Measurements from ENCODE around the gene MOK. TPM values are rescaled to one million over a fixed set of nuclear protein-coding genes. Genes with fewer than 3 reads are reported as not detected.

The MOK gene
- total RNA-seq, 1 donor = 2.2 TPM

DNA sequence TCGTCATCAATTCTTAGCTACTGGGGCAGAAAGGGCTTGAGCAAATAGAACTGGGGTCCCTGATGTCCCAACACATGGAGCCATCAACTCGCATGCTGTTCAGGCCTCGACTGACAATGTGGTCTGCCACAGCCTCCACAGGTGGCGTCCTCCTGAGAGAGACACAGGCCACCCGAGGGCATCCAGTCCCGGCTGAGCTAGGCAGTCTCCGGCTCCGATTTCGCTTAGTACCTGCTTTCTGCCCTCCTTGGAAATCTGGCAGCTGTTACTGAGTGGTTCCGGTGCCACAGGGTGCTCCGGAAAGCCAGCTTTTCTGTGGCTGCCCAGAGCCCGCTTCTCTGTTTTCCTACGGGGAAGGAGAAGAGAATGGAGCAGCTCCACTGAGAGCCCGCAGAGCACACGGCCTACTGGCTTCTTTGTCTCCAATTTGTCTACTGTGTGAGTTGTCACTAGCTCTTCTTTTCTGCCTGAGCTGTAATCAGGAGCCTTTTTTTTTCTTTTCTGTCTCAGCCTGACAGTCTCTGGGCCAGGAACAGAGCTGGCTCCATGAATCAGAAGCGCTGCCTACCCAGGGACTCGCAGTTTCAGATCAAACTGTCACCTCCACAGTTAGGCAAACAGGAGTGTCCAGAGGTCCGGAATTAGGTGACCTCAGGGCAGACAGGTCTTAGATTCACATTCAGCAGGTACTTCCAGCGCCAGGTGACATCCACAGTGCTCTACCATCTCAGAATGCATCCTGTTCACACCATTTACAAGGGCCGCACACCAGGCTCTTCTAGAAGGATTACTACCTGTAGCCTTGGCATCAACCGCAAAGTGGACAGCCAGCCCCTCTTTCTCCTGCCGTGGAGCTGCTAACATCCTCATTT, 73.3 kb downstream of the MOK start:
- no peaks in the 10 kb centered on the region for H3K9me3 ChIP-seq (ENCODE audit: low read depth, low read length)
- H3K27me3 ChIP-seq (ENCODE audit: insufficient read depth, low read length) = no peaks in the 10 kb centered on the region
- H3K4me1 ChIP-seq (ENCODE audit: insufficient read depth, low read length) = no peaks in the 10 kb centered on the region
- no peak overlapping the region for H3K4me3 ChIP-seq (ENCODE audit: low read length)

DNA sequence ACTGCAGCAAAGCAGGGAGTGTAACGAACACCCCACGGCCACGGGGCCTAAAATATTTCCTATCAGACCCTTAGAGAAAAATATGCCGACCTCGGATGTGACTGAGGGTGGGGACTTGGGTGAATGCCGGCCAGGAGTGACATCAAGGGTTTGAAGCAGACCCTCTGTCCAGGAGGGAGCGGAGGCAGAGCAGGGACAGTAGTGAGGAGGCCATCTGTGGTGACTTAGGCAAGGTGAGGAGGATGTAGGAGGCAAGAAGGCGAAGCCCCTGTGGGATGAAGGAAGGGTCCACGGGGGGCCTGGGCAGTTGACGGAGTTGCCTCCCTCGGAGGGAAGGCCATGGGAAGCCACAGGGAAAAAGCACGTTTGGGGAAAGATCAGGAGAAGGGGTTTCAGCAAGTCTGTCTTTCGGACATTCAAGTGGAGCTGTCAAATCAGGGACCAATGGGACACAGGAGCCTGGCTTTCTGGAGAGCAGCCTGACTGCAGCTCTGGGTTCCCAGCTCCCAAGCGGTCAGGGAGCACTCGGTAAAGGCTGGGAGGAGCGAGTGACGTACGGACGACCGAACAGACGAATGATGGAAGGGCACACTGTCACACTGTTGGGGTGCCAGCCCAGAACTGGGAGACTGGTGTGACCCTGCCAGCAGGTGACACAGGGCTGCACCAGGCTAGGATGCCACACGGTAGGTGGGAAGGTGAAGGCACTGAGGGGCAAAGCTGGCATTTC, 74.3 kb downstream of the MOK start:
- Histone ChIP-seq H3K9me3 (ENCODE audit: low read depth, low read length) (no peaks in the 10 kb centered on the region), H3K27me3 (ENCODE audit: insufficient read depth, low read length) (no peaks in the 10 kb centered on the region), H3K4me3 (ENCODE audit: low read length) (no peak overlapping the region), H3K4me1 (ENCODE audit: insufficient read depth, low read length) (no peaks in the 10 kb centered on the region)

DNA sequence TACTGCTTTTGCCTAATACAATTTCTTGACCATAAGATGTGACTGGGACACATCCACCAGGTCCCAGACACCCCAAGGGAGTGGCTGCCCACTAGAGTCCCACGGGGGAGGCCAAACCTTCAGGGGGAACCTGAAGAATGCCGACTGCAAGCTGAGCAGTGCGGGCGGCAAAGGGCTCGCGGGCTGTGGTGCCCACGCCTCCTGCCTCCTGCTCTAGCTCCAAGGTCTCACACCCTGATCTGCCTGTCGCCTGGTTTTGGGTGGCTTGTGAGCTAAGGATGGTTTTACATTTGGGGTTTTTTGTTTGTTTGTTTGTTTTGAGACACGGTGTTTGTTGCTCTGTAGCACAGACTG, 75.2 kb downstream of the MOK start:
- H3K27me3 ChIP-seq (ENCODE audit: insufficient read depth, low read length) = no peaks in the 10 kb centered on the region
- no peaks in the 10 kb centered on the region for H3K4me1 ChIP-seq (ENCODE audit: insufficient read depth, low read length)
- H3K4me3 ChIP-seq (ENCODE audit: low read length) = no peak overlapping the region
- H3K9me3 ChIP-seq (ENCODE audit: low read depth, low read length) = no peaks in the 10 kb centered on the region

DNA sequence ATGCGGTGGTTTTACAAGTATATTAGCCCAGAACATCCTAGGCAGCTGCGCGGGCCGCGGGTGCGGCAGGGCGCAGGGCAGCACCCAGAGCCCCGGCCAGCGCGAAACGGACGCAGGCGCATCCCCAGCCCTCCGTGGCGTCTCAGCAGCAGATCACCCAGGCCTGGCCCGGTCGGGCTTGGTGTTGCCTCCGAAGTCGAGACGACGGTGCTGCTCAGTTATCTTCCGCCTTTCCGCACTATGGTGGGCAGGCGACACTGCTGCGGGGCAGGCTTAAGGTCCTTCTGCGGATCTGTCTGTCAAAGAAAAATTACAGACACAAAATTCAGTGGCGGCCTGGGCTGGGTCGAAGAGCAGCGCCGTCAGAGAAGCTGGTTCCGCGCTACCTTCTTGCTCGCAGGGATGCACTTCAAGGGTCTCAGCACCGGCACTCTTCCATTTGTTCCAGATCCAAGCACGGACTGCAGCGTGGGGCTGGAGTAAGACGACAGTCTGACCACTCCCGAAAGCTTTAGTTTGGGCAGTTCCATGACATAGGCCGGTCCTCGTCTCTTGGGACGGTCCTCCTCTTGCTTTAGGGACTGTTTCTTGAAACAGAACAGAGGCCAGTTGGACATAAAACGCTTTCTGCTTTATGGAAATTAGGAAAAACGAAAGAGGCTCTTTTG, 75.8 kb downstream of the MOK start:
- H3K27me3 ChIP-seq (ENCODE audit: insufficient read depth, low read length) = no peaks in the 10 kb centered on the region
- H3K4me1 ChIP-seq (ENCODE audit: insufficient read depth, low read length) = no peaks in the 10 kb centered on the region
- H3K4me3 ChIP-seq (ENCODE audit: low read length) = no peak overlapping the region
- H3K9me3 ChIP-seq (ENCODE audit: low read depth, low read length) = no peaks in the 10 kb centered on the region

DNA sequence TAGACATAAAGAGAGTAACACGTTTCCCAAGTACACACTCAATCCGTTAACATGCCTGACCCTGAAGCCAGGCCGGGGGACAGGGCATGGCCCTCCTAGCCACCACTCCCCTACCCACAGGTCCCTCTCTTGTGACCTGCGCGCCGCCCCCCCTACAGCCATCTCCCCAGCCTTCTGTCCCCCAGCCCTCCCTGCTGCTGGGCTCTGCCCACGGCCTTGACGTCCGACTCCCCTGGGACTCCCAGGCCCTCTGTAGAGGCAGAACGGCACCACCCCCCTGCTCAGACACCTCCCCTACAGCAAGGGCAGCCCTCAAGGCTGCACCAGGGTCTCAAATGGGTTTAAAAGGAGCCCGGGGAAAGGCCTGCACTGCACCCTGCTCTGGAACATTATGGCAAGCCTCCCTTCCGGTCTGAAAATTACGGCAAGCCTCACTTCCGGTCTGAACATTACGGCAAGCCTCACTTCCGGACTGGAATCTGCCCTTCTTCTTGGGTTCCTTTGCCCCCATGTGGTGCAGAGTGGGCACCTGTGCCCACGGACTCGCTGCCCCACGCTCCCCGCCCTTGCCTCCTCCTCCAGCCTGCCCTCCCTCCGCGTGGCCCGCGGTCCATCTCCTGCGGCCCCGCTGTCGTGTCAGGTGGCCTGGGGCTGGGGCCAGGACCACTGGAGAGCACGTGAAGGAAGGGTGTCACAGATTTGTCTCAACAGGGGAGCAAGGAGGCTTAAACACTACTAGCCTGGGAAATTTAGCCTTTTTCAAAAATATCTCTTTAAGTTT, 77.6 kb downstream of the MOK start:
- Histone ChIP-seq H3K4me3 (ENCODE audit: low read length) (no peak overlapping the region), H3K4me1 (ENCODE audit: insufficient read depth, low read length) (no peaks in the 10 kb centered on the region), H3K27me3 (ENCODE audit: insufficient read depth, low read length) (no peaks in the 10 kb centered on the region), H3K9me3 (ENCODE audit: low read depth, low read length) (no peaks in the 10 kb centered on the region)

DNA sequence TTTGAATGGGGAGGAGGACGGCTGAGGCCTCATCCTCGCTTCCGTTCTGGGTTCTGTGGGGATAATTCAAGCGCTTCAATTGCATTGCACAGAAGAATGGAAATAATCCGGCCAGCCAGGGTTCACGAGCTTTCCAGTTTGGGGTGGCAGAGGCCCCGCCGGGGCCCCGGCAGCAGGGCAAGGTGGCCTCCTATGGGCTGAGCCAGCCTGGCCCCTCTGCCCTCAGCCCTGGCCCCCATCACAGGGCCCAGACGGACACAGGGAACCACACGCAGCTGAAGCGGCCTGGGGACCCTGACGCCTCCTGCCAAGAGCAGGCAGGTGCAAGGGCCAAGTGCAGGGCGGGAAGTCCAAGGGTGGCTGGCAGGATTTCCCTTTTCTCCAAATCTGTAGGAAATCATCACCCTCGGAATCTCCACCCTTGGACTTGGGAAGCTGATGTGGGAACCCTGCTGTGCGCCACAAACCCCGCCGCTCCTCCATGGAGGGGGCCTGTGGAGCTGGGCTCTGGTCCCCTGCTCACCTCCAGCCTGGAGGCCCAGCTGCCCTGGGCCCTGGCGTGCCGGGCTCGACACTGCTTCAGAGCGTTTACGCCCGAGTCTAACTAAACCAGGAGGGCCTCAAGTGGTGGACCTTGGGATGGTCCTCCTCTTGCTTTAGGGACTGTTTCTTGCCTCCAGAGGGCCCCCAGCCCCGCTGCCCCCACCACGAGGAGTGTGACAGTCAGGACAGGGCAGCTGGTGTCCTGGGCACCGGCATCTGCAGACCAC, 78.4 kb downstream of the MOK start:
- Histone ChIP-seq H3K9me3 (ENCODE audit: low read depth, low read length) (no peaks in the 10 kb centered on the region), H3K27me3 (ENCODE audit: insufficient read depth, low read length) (no peaks in the 10 kb centered on the region), H3K4me1 (ENCODE audit: insufficient read depth, low read length) (no peaks in the 10 kb centered on the region), H3K4me3 (ENCODE audit: low read length) (no peak overlapping the region)

DNA sequence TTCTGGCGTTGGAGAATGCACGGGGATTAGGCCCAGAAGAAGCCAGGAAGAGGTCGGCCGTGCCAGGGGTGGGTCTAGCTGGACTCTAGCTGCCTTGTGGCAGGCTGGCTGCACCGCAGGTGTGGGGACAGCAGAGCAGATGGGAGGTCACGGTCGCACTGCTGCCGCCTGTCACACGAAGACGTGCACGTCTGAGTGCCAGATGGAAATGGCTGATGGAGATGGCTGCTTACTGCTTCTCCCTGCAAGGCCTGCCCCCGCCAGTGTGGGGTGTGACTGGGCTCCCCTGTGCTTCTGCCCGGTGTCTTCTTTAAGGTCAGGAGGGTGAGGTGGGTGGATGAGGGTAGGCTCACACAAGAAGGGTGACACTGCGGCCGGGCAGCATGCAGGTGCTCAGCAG, 79.0 kb downstream of the MOK start:
- H3K4me1 ChIP-seq (ENCODE audit: insufficient read depth, low read length) = no peaks in the 10 kb centered on the region
- H3K27me3 ChIP-seq (ENCODE audit: insufficient read depth, low read length) = no peaks in the 10 kb centered on the region
- H3K9me3 ChIP-seq (ENCODE audit: low read depth, low read length) = no peaks in the 10 kb centered on the region
- no peak overlapping the region for H3K4me3 ChIP-seq (ENCODE audit: low read length)

DNA sequence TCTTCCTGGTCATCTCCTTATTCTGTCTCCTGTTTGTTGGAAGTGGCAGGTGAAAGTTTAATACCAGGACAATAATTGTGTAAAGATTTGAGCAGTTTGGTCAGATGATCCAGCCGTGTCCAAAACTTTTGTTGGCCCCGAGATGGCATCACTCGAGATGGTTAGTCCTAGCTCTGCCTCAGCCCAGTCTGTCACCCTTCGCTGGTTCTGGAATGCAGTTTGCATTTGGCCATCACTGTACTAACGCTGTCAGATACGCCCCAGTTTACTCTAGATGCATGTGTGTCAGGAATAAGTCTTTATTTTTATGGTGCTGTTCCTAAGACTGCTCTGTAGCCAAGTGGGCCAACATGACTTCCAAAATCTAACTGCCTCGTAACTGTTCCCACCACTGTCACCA, 79.6 kb downstream of the MOK start:
- no peaks in the 10 kb centered on the region for H3K4me1 ChIP-seq (ENCODE audit: insufficient read depth, low read length)
- H3K9me3 ChIP-seq (ENCODE audit: low read depth, low read length) = no peaks in the 10 kb centered on the region
- H3K4me3 ChIP-seq (ENCODE audit: low read length) = no peak overlapping the region
- H3K27me3 ChIP-seq (ENCODE audit: insufficient read depth, low read length) = no peaks in the 10 kb centered on the region

DNA sequence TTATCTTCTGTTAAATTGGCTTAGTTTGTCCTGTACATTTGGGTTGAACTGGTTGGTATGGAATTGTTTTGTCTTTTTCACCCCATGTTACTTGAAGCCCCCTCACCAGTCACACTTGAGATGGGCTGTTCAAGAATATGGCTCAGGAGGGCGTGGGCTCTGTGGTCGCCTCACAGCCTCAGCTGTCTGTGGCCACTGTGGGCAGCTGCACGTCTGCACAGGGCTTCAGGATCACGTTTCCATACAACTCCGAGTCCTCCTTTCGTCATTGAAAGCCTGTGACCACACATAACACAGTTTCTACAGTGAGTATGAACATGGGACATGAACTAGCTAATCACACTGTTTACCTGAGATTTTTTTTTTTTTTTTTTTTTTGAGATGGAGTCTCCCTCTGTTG, 81.3 kb downstream of the MOK start:
- Histone ChIP-seq H3K4me1 (ENCODE audit: insufficient read depth, low read length) (no peaks in the 10 kb centered on the region), H3K27me3 (ENCODE audit: insufficient read depth, low read length) (no peaks in the 10 kb centered on the region), H3K9me3 (ENCODE audit: low read depth, low read length) (no peaks in the 10 kb centered on the region), H3K4me3 (ENCODE audit: low read length) (no peak overlapping the region)

DNA sequence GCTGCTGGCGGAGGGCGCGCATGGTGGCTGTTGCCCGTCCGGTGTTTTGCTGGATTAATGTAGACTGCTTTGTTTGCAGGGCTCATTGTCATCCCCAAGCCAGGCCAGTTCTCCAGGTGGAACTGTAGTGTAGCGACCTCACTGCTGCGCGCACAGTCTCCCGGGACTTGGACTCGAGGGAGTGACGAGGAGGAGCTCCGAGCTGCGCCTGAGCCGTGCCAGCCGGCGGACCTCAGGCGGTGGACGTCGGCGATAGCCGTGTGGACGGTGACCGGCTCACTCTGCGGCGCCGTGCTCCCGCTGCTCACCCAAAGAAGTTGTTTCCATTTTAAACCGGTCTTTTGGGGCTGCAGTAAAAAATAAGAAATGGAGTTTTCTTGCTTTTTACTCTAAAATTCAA, 82.2 kb downstream of the MOK start:
- H3K9me3 ChIP-seq (ENCODE audit: low read depth, low read length) = no peaks in the 10 kb centered on the region
- no peak overlapping the region for H3K4me3 ChIP-seq (ENCODE audit: low read length)
- H3K27me3 ChIP-seq (ENCODE audit: insufficient read depth, low read length) = no peaks in the 10 kb centered on the region
- H3K4me1 ChIP-seq (ENCODE audit: insufficient read depth, low read length) = no peaks in the 10 kb centered on the region

DNA sequence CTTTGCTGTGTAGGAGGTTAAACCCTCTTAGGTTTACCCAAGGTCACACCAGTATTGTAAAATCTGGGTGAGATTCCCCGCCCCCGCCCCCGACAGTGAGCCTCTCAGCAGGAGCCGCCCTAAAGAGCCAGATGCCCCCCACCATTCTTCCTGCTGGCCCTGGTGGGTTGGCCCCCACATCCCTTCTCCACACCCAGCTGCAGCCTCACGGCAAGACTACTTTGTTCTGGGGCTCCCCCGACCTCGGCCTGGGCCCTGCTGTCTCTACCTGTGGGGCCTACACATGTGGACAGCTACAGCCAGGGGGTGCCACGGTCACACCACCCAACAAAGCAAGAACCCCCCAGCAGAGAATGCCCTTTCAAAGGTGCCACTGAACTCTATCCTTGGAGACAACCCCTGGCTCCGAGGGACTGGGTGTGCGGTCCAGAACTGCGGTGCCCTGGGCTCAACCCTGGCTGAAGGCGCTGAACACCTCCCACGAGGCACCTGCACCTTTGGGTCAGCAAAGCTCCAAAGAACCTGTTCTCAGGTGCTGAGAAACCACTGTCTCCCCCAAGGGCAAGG, 82.9 kb downstream of the MOK start:
- H3K4me3 ChIP-seq (ENCODE audit: low read length) = no peak overlapping the region
- no peaks in the 10 kb centered on the region for H3K27me3 ChIP-seq (ENCODE audit: insufficient read depth, low read length)
- no peaks in the 10 kb centered on the region for H3K4me1 ChIP-seq (ENCODE audit: insufficient read depth, low read length)
- no peaks in the 10 kb centered on the region for H3K9me3 ChIP-seq (ENCODE audit: low read depth, low read length)

DNA sequence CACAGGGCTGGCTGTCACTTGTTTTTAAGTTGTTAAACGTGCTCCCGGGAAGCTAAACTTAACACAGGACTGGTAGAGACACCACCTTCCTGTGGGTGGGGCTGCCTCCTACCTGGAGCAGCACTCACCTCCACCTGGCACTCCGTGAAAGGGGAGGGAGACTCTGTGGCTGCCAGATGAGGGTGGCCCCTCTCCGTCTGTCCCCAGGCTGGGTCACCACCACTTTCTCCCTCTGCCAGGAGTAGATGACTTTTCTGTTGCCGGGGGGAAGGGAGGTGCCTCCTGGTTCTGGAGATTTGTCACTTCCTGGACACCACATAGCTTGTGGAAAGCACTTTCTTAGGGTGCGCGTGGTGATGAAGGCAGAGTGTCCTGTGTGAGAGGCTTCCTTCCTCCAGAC, 83.9 kb downstream of the MOK start:
- no peaks in the 10 kb centered on the region for H3K9me3 ChIP-seq (ENCODE audit: low read depth, low read length)
- H3K4me3 ChIP-seq (ENCODE audit: low read length) = no peak overlapping the region
- no peaks in the 10 kb centered on the region for H3K27me3 ChIP-seq (ENCODE audit: insufficient read depth, low read length)
- no peaks in the 10 kb centered on the region for H3K4me1 ChIP-seq (ENCODE audit: insufficient read depth, low read length)

DNA sequence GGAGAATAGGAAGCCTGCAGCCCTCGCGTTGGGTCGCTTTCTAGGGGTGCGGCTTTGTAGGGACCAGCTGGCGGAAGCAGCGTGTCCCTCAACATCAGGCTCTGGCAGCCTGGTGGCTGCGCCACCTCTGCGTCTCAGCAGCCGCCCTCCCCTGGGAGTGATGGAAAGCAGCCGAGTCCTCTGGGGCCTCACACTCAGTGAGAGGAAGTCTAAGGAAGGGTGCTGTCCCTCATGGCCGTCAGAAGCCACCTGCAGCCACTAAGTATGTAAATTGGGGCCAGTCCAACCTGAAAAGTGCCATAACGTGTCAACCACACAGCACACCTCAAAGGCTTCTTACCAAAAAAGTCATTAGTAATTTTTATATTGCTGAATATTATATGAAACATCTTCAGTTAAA, 84.9 kb downstream of the MOK start:
- Histone ChIP-seq H3K4me3 (ENCODE audit: low read length) (no peak overlapping the region), H3K9me3 (ENCODE audit: low read depth, low read length) (no peaks in the 10 kb centered on the region), H3K4me1 (ENCODE audit: insufficient read depth, low read length) (no peaks in the 10 kb centered on the region), H3K27me3 (ENCODE audit: insufficient read depth, low read length) (no peaks in the 10 kb centered on the region)

DNA sequence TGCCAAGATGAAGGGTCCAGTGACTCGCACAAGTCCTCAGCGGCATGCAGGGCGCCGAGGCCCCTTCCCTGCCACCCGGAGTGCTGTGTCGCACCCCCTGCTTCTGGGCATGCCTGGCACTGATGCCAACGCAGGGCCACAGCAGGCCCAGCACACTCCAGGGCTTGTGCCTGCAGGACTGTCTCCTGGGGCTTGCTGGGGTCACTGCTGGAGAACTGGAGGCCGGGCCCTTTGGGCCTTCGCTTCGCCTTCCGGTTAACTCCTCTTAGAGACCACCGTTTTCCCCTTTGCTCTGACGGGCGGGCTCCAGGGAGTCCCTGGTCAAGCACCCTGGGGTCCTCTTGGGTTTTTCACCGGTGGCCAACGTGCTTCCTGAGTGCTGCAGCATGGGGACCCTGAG, 85.6 kb downstream of the MOK start:
- Histone ChIP-seq H3K4me1 (ENCODE audit: insufficient read depth, low read length) (no peaks in the 10 kb centered on the region), H3K9me3 (ENCODE audit: low read depth, low read length) (no peaks in the 10 kb centered on the region), H3K27me3 (ENCODE audit: insufficient read depth, low read length) (no peaks in the 10 kb centered on the region), H3K4me3 (ENCODE audit: low read length) (no peak overlapping the region)
